HG03135 (cell line): ENCODE data around the gene REEP2.
"Not testable (repeated sequence)": the region's sequence is repeated elsewhere in the genome, so short reads cannot be mapped to it uniquely, and the experiment has no call there.

Experiments
- ATAC-seq: cut with Tn5 transposase; IDR thresholded peaks from one replicate; pipeline ENCODE4 v1.9.1; 2021; ENCODE audit warnings: mild to moderate bottlenecking, moderate library complexity; ENCODE audit not compliant: unreplicated experiment

Gene REEP2

GRCh38 chr5:138466125-138466899 lies 27.5 kb downstream of the REEP2 start:
- ATAC-seq, result no peak

GRCh38 chr5:138466900-138467710 lies 28.2 kb downstream of the REEP2 start:
- no peak for ATAC-seq

GRCh38 chr5:138467711-138468132 lies 28.9 kb downstream of the REEP2 start:
- ATAC-seq, result no peak

GRCh38 chr5:138468133-138468965 lies 29.5 kb downstream of the REEP2 start:
- ATAC-seq, result no peak

GRCh38 chr5:138468966-138469539 lies 30.2 kb downstream of the REEP2 start:
- no peak for ATAC-seq

GRCh38 chr5:138469540-138470321 lies 30.9 kb downstream of the REEP2 start:
- no peak for ATAC-seq

- no peak for ATAC-seq
Observed at GRCh38 chr5:138470322-138471051, 31.6 kb downstream of the REEP2 start.

- no peak for ATAC-seq
Observed at GRCh38 chr5:138471052-138471361, 32.1 kb downstream of the REEP2 start.

- ATAC-seq, result no peak
Observed at GRCh38 chr5:138472353-138472752, 33.5 kb downstream of the REEP2 start.

GRCh38 chr5:138473151-138473550 lies 34.3 kb downstream of the REEP2 start:
- not testable (repeated sequence) for ATAC-seq

GRCh38 chr5:138476918-138477317 lies 38.1 kb downstream of the REEP2 start:
- no peak for ATAC-seq

- no peak for ATAC-seq
Observed at GRCh38 chr5:138482638-138483037, 43.8 kb downstream of the REEP2 start.

- ATAC-seq, result no peak
Observed at GRCh38 chr5:138488481-138488945, 49.7 kb downstream of the REEP2 start.

- ATAC-seq, result no peak
Observed at GRCh38 chr5:138489683-138490061, 50.8 kb downstream of the REEP2 start.

- no peak for ATAC-seq
Observed at GRCh38 chr5:138490648-138491283, 51.9 kb downstream of the REEP2 start.

GRCh38 chr5:138491284-138491648 lies 52.4 kb downstream of the REEP2 start:
- ATAC-seq, result no peak

- ATAC-seq, result peak; percentile 99
Observed at GRCh38 chr5:138491669-138492559, 53.1 kb downstream of the REEP2 start.

GRCh38 chr5:138492560-138493045 lies 53.7 kb downstream of the REEP2 start:
- no peak for ATAC-seq
